RPMI7951 (cell line): ENCODE results near the gene MGAT2. TPM values are rescaled to one million over a fixed set of nuclear protein-coding genes. Genes with fewer than 3 reads are reported as not detected.
"Not testable (repeated sequence)": the region's sequence is repeated elsewhere in the genome, so short reads cannot be mapped to it uniquely, and the experiment has no call there.

ENCODE experiments used
- DNase-seq: peaks from one replicate; pipeline ENCODE4 v3.0.0-alpha.2; 2012; ENCODE audit warnings: low read depth
- total RNA-seq: library from RNA; depleted of rRNA; stranded (reverse); fragments of >200 nt; shearing (Covaris generic); gene quantifications from 2 replicates; pipeline ENCODE4 v1.2.3, GENCODE V29; 2014; rRNA removed

MGAT2 gene
- total RNA-seq: 62.2 and 73.3 TPM in 2 replicates

DNA sequence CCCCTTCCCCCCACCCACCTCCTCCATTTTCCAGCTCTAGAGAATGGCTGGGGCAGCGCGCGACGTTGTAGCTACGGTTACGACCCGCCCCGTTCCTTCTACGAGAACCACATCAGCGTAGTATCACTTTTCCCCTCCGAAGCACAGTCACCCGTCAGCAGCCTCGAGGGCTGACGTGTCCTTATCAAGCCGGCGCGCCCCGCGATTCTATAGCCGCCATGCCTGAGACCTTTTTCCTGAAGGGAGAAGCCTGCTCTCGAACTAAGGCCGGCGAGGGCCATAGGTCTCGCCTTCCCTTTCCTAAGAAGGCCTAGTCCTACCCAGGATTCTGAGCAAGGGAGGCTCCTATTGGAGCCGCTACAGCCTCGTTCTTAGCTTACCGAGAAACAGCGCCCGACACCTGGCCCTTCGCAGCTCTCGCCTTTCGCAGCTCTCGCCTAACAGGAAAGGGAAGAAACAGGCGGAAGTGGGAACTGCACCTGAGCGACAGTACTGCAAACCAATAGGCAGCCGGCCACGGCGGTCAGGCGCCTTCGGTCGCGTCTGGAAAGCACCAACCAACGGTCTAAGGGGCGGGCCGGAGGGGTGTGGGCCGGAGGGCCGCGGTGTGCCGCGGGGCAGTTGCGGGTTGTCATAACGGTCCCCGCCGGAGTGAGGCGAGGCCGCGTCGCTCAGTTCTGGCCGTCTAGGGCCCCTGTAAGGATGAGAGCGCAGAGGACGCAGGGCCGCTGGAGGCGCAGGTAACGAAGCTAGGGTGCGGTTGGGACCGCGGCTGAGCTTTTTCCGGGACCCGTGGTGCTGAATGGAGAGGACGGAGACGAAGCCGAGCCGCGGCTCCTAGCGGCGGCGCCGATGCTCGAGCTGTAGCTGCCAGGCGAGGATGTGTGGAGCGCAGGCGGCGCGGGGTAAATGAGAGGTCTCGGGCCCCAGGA, at the start of gene MGAT2, which contains the start of gene RPL36AL:
Gene MGAT2 (plus strand): TSS at position 618 of the 932 bp plus-strand sequence. CDS start 470 bp downstream, outside the sequence.
Gene RPL36AL (minus strand): TSS at position 445 of the 932 bp plus-strand sequence. CDS start 1,522 bp downstream, outside the sequence.
- DNase-seq: peak; percentile 98

GRCh38 chr14:49574038-49574437, 46.6 kb upstream of the MGAT2 start:
- DNase-seq: no peak

- no peak for DNase-seq
Observed at GRCh38 chr14:49578141-49578540, 42.5 kb upstream of the MGAT2 start.

GRCh38 chr14:49579841-49580240, 40.8 kb upstream of the MGAT2 start:
- no peak for DNase-seq

- no peak for DNase-seq
Observed at GRCh38 chr14:49581209-49582112, 39.1 kb upstream of the MGAT2 start.

- no peak for DNase-seq
Observed at GRCh38 chr14:49582113-49582977, 38.3 kb upstream of the MGAT2 start.

- DNase-seq: no peak
Observed at GRCh38 chr14:49583629-49584028, 37.0 kb upstream of the MGAT2 start.

DNA sequence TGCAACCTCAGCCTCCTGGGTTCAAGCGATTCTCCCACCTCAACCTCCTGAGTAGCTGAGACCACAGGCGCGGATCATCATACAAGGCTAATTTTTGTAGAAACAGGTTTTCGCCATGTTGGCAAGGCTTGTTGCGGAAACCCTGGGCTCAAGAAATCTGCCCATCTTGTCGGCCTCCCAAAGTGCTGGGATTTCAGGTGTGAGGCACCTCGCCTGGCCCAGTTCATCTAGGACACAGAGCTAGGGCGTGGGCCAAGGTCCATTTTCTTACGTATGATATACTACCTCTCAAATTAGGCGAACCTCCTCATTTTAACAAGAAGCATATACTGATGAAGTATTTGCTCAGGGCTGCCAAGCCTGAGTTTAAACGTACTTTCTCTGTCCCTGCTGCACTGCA, 36.5 kb upstream of the MGAT2 start:
- no peak for DNase-seq

DNA sequence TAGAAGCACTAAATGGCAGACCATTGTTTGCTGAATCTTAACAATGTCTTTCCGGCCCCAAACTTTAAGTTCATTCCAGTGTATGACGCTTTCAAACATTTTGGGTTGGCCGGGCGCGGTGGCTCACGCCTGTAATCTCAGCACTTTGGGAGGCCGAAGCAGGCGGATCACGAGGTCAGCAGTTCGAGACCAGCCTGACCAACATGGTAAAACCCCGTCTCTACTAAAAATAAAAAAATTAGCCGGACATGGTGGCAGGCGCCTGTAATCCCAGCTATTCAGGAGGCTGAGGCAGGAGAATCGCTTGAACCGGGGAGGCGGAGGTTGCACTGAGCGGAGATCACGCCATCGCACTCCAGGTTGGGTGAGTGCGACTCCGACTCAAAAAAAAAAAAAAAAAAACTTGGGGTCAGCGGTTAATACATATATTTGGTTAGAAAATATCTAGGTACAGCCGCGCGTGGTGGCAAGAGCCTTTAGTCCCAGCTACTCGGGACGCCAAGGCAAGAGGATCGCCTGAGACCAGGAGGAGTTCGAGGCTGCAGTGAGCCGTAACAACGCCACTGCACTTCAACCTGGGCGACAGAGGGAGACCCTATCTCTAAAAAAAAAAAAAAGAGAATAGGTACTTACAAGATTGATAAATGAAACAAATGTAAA, 35.5 kb upstream of the MGAT2 start:
- not testable (repeated sequence) for DNase-seq

- DNase-seq: peak; percentile 98
Observed at GRCh38 chr14:49585803-49586672, 34.6 kb upstream of the MGAT2 start, which contains the start of gene RPS29. Gene RPS29 (minus strand): TSS chr14:49586380. CDS start chr14:49586346, 34 bp downstream.

DNA sequence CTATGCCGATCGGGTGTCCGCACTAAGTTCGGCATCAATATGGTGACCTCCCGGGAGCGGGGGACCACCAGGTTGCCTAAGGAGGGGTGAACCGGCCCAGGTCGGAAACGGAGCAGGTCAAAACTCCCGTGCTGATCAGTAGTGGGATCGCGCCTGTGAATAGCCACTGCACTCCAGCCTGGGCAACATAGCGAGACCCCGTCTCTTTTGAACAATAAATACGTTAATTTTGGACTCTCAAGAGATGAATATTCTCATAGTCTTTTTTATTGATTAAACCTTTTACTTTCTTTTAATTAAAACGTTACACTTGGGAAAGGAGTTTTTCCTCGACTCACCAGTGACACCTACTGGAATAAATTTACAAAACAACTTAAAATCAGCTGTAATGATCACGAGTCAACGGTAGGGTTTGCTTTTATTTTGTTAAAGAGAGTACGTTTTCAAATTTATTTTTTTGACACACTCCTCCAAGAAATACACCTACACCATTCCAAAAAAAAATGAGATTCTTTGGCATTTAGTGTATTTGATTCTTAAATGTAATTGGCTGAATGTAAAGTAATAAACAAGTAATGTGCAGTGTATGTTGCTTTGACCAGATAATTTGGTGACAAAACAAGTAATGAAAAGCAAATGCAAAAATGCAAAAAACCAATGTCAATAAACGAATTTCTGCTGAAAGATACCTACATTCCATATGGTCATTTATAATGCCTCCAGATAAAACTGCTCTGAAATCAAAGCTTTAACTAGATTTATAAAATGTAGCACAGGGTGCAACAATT, 33.7 kb upstream of the MGAT2 start:
- peak; percentile 67 for DNase-seq

DNA sequence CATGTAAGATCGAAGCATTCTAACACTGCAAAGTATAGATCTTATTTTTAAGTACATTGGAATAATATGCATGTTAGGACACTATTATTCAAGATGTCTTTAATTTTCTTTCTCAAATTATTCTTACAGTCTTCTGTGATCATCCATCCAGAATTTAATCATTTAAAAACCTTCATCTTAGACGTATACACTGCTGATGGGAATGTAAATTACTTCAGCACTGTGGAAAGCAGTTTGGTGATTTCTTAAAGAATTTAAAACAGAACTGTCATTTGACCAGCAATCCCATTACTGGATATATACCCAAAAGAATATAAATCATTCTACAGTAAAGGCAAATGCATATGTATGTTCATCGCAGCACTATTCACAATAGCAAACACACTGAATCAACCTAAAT, 31.2 kb upstream of the MGAT2 start:
- DNase-seq: no peak

DNA sequence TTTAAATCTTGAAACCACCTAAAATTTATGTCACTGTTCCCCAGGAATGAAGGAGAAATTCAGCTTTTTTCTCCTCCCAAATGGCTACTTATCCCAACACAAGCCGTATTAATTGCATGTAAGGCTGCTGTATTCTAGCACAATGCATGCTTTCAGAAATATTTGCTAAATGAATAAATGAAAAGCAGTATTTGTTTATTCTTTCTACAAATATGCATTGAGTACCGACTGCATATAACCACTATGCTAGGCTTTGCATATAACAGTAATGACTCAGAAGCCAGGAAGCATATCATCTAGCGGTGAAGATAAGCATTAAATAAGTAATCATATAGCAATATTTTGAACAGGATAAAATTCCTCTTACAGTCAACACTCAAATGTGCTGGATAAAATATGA, 27.6 kb upstream of the MGAT2 start:
- peak; percentile 18 for DNase-seq

DNA sequence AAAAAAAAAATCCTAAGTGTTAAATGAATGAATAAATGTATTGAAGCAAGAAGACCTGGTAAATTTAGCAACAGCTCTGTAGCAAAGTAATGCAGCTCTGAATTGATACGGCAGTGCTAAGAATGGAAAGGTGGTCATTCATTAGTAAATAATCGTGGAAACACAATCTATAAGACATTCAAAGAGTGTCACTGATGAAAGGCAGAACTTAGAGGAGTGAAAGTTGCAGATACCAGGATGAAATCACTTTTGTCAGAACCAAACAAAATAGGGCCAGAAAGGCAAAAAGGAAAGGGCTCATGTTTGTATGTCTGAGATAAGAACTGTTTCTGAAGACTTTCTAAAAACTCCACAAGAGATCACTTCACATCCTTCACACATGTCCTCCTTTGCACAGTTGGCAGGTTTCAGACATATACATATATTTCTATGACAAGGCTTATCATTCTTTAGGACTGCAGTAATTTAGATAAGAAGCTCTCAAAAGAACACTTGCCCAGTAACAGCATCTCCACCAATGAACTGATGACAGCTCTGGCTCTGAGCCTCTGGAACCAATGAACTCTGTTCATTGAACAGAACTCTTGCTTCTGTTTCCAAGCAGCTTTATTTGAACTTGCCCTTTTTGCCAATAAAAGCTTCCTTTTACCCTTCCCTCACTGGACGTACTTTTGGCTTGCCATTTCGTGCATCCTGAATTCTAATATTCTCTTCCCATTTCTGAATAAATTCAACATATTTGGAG, 26.1 kb upstream of the MGAT2 start:
- DNase-seq: peak; percentile 28

- no peak for DNase-seq
Observed at GRCh38 chr14:49598189-49598484, 22.5 kb upstream of the MGAT2 start.

DNA sequence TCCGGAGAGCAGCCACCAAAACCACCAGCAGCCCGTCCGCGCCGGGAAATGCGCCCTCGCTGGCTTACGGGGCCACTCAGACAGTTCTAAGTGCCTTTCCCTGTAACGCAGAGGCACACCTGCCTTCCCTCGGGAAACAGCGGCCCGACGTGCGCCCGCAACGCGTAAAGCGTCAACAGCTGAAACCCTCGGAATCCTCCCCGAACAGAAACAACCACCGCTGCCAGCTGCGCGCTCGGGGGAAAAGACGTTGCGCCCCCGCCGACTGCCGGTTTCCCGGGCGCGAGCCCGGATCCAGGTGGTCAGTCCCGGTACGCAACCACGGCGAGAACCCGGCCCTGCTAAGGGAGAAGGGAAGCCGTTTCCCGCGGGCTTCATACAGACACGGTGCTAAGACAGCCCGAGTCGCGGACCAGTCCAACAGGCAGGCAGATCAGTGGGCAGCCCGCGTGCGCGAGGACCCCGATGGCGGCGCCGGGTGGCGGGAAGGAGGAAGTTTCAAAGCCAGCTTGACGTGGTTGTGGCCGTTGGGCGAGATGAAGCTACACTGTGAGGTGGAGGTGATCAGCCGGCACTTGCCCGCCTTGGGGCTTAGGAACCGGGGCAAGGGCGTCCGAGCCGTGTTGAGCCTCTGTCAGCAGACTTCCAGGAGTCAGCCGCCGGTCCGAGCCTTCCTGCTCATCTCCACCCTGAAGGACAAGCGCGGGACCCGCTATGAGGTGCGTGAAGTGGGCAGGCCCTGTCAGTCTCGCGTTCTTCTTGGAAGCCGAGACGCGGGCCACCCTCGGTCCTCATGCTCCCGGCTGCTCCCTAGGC, 21.9 kb upstream of the MGAT2 start, which contains the start of gene LRR1:
Gene LRR1 (plus strand): TSS at position 456 of the 816 bp plus-strand sequence. CDS start 81 bp downstream, at position 537.
- peak; percentile 85 for DNase-seq

- DNase-seq: no peak
Observed at GRCh38 chr14:49607583-49607982, 13.0 kb upstream of the MGAT2 start.
